Upper lobe of left lung (tissue), 4 donors: ENCODE results near the gene OR5V1.

Source experiments
- POLR2AphosphoS5 ChIP-seq, 2 donors: sonication (generic); formaldehyde crosslinking; IDR thresholded peaks; one replicate each; pipeline ENCODE4 v1.5.1; 2017; ENCODE audit warnings: antibody characterized with exemption in 2 of 2
- TF ChIP-seq, protein P1 (sequence below), 6 experiments: fragments of 450-650 bp in 4 of 6; fragments of 200-600 bp in 2 of 6; sonication (generic) in 2 of 6; IDR thresholded peaks; one replicate each; pipeline ENCODE4 v1.5.1; 2016 to 2019; ENCODE audit warnings: antibody characterized with exemption in 6 of 6

DNA sequence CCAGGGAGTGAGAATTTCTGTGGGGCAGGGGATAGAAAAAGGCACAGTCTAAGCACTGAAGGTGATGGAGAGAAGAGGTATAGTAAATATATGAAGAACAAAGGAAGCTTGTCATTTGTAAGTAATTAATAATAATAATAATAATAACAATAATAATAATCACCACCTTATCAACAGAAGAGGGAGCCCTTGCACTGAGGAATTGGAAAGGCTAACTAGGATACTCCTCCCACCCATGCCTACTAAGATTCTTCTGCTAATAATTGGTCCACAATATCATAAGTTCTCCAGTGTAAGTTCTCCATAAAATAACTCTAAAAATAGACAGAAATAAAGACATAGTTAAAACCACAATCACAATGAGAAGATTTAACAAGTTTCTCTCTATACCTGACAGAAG lies 7.3 kb upstream of the OR5V1 start:
- TF ChIP-seq, protein P1, sequence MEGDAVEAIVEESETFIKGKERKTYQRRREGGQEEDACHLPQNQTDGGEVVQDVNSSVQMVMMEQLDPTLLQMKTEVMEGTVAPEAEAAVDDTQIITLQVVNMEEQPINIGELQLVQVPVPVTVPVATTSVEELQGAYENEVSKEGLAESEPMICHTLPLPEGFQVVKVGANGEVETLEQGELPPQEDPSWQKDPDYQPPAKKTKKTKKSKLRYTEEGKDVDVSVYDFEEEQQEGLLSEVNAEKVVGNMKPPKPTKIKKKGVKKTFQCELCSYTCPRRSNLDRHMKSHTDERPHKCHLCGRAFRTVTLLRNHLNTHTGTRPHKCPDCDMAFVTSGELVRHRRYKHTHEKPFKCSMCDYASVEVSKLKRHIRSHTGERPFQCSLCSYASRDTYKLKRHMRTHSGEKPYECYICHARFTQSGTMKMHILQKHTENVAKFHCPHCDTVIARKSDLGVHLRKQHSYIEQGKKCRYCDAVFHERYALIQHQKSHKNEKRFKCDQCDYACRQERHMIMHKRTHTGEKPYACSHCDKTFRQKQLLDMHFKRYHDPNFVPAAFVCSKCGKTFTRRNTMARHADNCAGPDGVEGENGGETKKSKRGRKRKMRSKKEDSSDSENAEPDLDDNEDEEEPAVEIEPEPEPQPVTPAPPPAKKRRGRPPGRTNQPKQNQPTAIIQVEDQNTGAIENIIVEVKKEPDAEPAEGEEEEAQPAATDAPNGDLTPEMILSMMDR (IDR thresholded peaks at IDR 0.05), result no peak
- no peak for TF ChIP-seq POLR2AphosphoS5 (IDR thresholded peaks at IDR 0.05)
